BLaER1 treated with 17β-estradiol and CSF1 and Interleukin-3, amounts not matched to agents 10 nM and 100 nM (cell line): Measurements from ENCODE around the gene FKBP15.
"Not testable (repeated sequence)": the region's sequence is repeated elsewhere in the genome, so short reads cannot be mapped to it uniquely, and the experiment has no call there.

Experiments
- H3K27ac ChIP-seq, 11 experiments: shearing (Covaris generic); formaldehyde crosslinking; 2 replicates each; pipeline ENCODE4 v1.8.1; 2022
- H3K27me3 ChIP-seq, 11 experiments: shearing (Covaris generic); formaldehyde crosslinking; 2 replicates each; pipeline ENCODE4 v1.8.1; 2022
- H3K36me3 ChIP-seq, 11 experiments: shearing (Covaris generic); formaldehyde crosslinking; 2 replicates each; pipeline ENCODE4 v1.8.1; 2022
- H3K4me1 ChIP-seq, 10 experiments: shearing (Covaris generic); formaldehyde crosslinking; 2 replicates each; pipeline ENCODE4 v1.8.1; 2022
- H3K4me2 ChIP-seq, 11 experiments: shearing (Covaris generic); formaldehyde crosslinking; 2 replicates each; pipeline ENCODE4 v1.8.1; 2022
- H3K4me3 ChIP-seq, 10 experiments: shearing (Covaris generic); formaldehyde crosslinking; 2 replicates each; pipeline ENCODE4 v1.8.1; 2022
- H3K9ac ChIP-seq, 11 experiments: shearing (Covaris generic); formaldehyde crosslinking; 2 replicates each; pipeline ENCODE4 v1.8.1; 2022
- H3K9me3 ChIP-seq, 11 experiments: shearing (Covaris generic); formaldehyde crosslinking; replicated peaks in 1 of 11; 2 replicates each; pipeline ENCODE4 v1.8.1; 2022
- H4K20me1 ChIP-seq, 11 experiments: shearing (Covaris generic); formaldehyde crosslinking; 2 replicates each; pipeline ENCODE4 v1.8.1; 2022
- Cebpa-rat ChIP-seq, 11 experiments: shearing (Covaris generic); IDR thresholded peaks; 2 replicates each; pipeline ENCODE4 v1.8.1; 2022

Gene FKBP15

GRCh38 chr9:113129466-113129865, 91.6 kb downstream of the FKBP15 start:
- Histone ChIP-seq H3K4me3 (no peak overlapping the region), H3K36me3 (no peaks in the 10 kb centered on the region), H3K9me3 (no peaks in the 10 kb centered on the region), H3K4me1 (peaks cover 0 to 33% (median 0%) of the 10 kb centered on the region in 10 experiments; a peak in 8 of 20 replicates), H3K27me3 (no peaks in the 10 kb centered on the region), H3K9ac (no peak overlapping the region), H4K20me1 (no peaks in the 10 kb centered on the region), H3K4me2 (0 out of 22 replicates have a peak overlapping the region, but pooled peaks of 1 of the 11 experiments have one; percentile 14), H3K27ac (no peak overlapping the region)
- TF ChIP-seq Cebpa-rat (IDR thresholded peaks at IDR 0.05), result no peak

- Histone ChIP-seq H4K20me1 (no peaks in the 10 kb centered on the region), H3K9me3 (no peaks in the 10 kb centered on the region), H3K4me2 (peak overlapping the region in 2 of 11 experiments; percentile 34 to 62; a peak in 4 of 22 replicates), H3K27ac (peak overlapping the region in 2 of 11 experiments; percentile 26 to 29; a peak in 2 of 22 replicates), H3K9ac (no peak overlapping the region), H3K27me3 (no peaks in the 10 kb centered on the region), H3K36me3 (no peaks in the 10 kb centered on the region), H3K4me1 (peaks cover 0 to 20% (median 0%) of the 10 kb centered on the region in 10 experiments; a peak in 8 of 20 replicates), H3K4me3 (no peak overlapping the region)
- TF ChIP-seq Cebpa-rat (IDR thresholded peaks at IDR 0.05), result no peak
These were observed 95.6 kb downstream of the FKBP15 start for GRCh38 chr9:113125386-113126035.

- H3K9ac ChIP-seq, H3K4me2 ChIP-seq, H4K20me1 ChIP-seq, H3K4me1 ChIP-seq, H3K27ac ChIP-seq, H3K9me3 ChIP-seq, H3K36me3 ChIP-seq, H3K4me3 ChIP-seq, H3K27me3 ChIP-seq: not testable (repeated sequence)
These were observed 102.2 kb downstream of the FKBP15 start for GRCh38 chr9:113118829-113119228.
